Common myeloid progenitor, CD34-positive (primary cell): ENCODE data around the gene SGSH.
A peak's percentile ranks its signal among the peaks of the same experiment; 100 is the strongest.

Experiments
- CTCF ChIA-PET: fragments of 350-600 bp; sonication (Branson Sonifier 250); formaldehyde crosslinking; loops from one replicate; lab custom pipeline; 2021; ENCODE audit warnings: antibody characterized with exemption; lab: Charles Lee
- POLR2A ChIA-PET: fragments of 350-600 bp; sonication (Branson Sonifier 250); formaldehyde crosslinking; loops from one replicate; lab custom pipeline; 2021; ENCODE audit warnings: antibody characterized with exemption; lab: Charles Lee
- DNase-seq, 3 donors: peaks; one replicate each; pipeline versions ENCODE4 v3.0.0 to v3.0.0-alpha.2; 2013
- H3K27ac ChIP-seq, 2 experiments: 1 replicate in 1 of 2; 2 replicates in 1 of 2; pipeline ENCODE4 v1.7.0; 2013; ENCODE audit warnings: inconsistent platforms in 2 of 2, low read length in 2 of 2, mild to moderate bottlenecking in 2 of 2, low read depth in 1 of 2, moderate library complexity in 1 of 2; ENCODE audit not compliant: severe bottlenecking in 2 of 2, insufficient read depth in 1 of 2, poor library complexity in 1 of 2
- H3K27me3 ChIP-seq, 5 experiments: replicated peaks in 2 of 5; 1 replicate in 3 of 5; 2 replicates in 2 of 5; pipeline versions ENCODE4 v1.6.1 to v1.7.0; 2013; ENCODE audit warnings: low read length in 4 of 5, mild to moderate bottlenecking in 2 of 5, moderate library complexity in 2 of 5, inconsistent platforms in 1 of 5; ENCODE audit not compliant: insufficient read depth in 5 of 5, control insufficient read depth in 4 of 5
- H3K36me3 ChIP-seq, 4 experiments: 1 replicate in 2 of 4; 2 replicates in 2 of 4; pipeline versions ENCODE4 v1.6.1 to v1.7.0; 2013; ENCODE audit warnings: low read length in 3 of 4, control low read depth in 1 of 4, mild to moderate bottlenecking in 1 of 4; ENCODE audit not compliant: control insufficient read depth in 4 of 4, insufficient read depth in 4 of 4
- H3K4me1 ChIP-seq, 4 experiments: 1 replicate in 3 of 4; 2 replicates in 1 of 4; pipeline versions ENCODE4 v1.6.1 to v1.7.1; 2013; ENCODE audit warnings: low read length in 3 of 4, mild to moderate bottlenecking in 3 of 4, control low read depth in 1 of 4, inconsistent platforms in 1 of 4, moderate library complexity in 1 of 4; ENCODE audit not compliant: control insufficient read depth in 4 of 4, insufficient read depth in 4 of 4; ENCODE audit errors: control extremely low read depth in 1 of 4
- H3K4me3 ChIP-seq, 7 experiments: 1 replicate in 4 of 7; 2 replicates in 3 of 7; pipeline versions ENCODE4 v1.5.1 to v1.7.0; 2013; ENCODE audit warnings: mild to moderate bottlenecking in 7 of 7, low read length in 6 of 7, moderate library complexity in 6 of 7, inconsistent platforms in 2 of 7, low read depth in 2 of 7, control low read depth in 1 of 7; ENCODE audit not compliant: insufficient read depth in 4 of 7, control insufficient read depth in 1 of 7; ENCODE audit errors: extremely low read depth in 1 of 7
- H3K9me3 ChIP-seq, 5 experiments: 1 replicate in 4 of 5; 2 replicates in 1 of 5; pipeline versions ENCODE4 v1.6.1 to v1.7.1; 2013; ENCODE audit warnings: low read length in 4 of 5, mild to moderate bottlenecking in 2 of 5, inconsistent platforms in 1 of 5, low read depth in 1 of 5, moderate library complexity in 1 of 5; ENCODE audit not compliant: control insufficient read depth in 4 of 5, insufficient read depth in 2 of 5; ENCODE audit errors: control extremely low read depth in 1 of 5
- WGBS: methylation state at CpG from one replicate; pipeline ENCODE4 v1.1.5; 2013; ENCODE audit not compliant: insufficient coverage; 5-methylcytosine and 5-hydroxymethylcytosine counted together

Gene SGSH

DNA sequence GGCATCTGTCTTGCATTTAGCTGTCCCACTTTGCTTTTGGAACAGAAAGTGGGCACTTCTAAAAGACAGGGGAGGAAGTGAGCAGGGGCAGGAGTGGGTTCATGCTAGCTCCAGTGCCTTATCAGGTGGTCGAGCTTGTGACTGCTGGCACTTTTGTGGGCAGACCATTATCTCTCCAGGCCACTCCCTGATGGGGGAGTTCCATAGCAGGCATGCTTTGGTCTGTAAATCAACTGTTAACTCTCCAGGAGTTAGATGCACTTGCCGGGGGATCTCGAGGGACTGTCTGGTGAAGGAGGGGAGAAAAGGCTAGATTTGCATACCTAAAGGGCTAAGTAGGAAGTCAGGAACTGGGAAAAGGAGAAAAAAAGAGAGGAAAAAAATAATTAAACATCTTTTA lies 59.6 kb downstream of the SGSH start:
- POLR2A ChIA-PET, result no interaction called here

More for the DNA sequence above, 59.6 kb downstream of the SGSH start:
- Histone ChIP-seq H3K4me3 (peak overlapping the region in 1 of 7 experiments; percentile 25), H3K36me3 (no peaks in the 10 kb centered on the region), H3K27me3 (no peaks in the 10 kb centered on the region), H3K4me1 (peaks cover 0 to 10% (median 8%) of the 10 kb centered on the region in 4 experiments), H3K9me3 (peaks cover 2 to 10% (median 5%) of the 10 kb centered on the region in 5 experiments), H3K27ac (no peak overlapping the region)
- CTCF ChIA-PET, result interaction anchor here (1.2 kb wide), 1 partner anchor 10 kb away, joined by 3 read pairs; no protein-coding TSS in a partner anchor
- peak; percentile 48 to 81 (median 66) for DNase-seq
- 28% methylated on average over 2 of the region's 3 CpGs for WGBS
